OCI-M1 (cell line): Measurements from ENCODE around the gene EZR.
A peak's percentile ranks its signal among the peaks of the same experiment; 100 is the strongest.

ENCODE experiments used
- DNase-seq: peaks from one replicate; lab custom pipeline; 2025; lab: John Stamatoyannopoulos, UW

EZR gene

GRCh38 chr6:158729906-158730540, 89.1 kb downstream of the EZR start:
- DNase-seq = peak; percentile 46

DNA sequence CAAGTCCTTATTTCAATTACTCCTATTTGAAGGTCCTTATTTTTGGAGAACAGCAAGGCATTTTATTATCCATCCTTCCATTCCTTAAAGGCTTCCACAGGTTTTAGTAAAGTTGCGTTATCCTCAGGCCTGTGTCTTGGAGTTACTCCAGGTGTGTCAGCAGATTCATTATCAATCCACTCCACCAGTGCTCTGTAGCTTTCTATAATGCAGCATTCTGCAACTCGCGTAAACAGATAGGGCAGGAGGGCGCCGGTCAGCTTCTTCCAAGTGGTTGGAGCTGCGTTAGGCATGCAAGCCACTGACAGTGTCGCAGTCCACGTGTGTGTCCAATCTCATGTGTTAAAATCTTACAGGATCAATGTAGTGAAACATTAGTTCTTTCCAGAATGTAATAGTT, 93.5 kb downstream of the EZR start:
- DNase-seq = no peak

- DNase-seq = no peak
Measured at GRCh38 chr6:158722176-158722729, 96.9 kb downstream of the EZR start.

DNA sequence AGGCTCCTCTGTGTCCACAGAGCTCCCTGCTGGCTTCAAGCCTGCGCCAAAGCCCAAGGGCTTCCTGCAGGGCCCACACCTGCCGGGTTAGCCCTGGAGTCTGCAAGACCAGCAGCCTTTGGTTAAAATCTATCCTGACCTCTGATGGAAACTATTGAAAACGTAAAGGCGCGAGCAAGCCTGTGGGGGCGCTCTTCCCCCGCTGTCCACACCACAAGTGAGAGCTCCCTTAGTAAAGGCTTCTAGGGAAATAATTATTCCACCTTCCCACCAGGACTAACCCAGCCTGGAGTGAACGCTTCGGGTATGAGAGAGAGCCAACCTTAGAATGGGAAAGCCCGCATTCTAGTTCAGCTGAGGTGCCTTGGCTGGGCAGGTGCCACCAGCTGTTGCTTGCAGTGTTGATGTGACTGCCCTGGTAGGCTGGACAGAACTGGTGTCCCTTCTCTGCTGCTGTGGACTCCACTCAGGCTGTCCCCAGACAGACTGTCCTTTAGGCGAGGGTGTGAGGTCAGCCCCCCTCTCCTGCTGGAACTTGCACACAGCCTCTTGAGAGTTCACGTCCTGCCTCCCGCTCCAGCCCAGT, 100.6 kb downstream of the EZR start:
- peak; percentile 68 for DNase-seq

- DNase-seq = no peak
Measured at GRCh38 chr6:158717341-158718330, 101.5 kb downstream of the EZR start.
